Neural cell (in vitro differentiated cells): ENCODE data around the gene C10orf90. TPM values are rescaled to one million over a fixed set of nuclear protein-coding genes. Genes with fewer than 3 reads are reported as not detected.

Source experiments
- H2AFZ ChIP-seq: fragments of 200-600, 300-800 bp; sonication (generic), shearing (Covaris generic); 2 replicates; pipeline ENCODE4 v1.6.0; 2014; ENCODE audit warnings: low read depth, mild to moderate bottlenecking, antibody characterized with exemption, low read length, moderate library complexity
- H3F3A ChIP-seq: fragments of 200-600 bp; shearing (Covaris generic); 2 replicates; pipeline ENCODE4 v1.6.1; 2016; ENCODE audit warnings: mild to moderate bottlenecking, moderate library complexity, mixed read lengths, antibody characterized with exemption, low read length; ENCODE audit not compliant: insufficient read depth, poor library complexity, severe bottlenecking
- H3K27ac ChIP-seq: fragments of 200-600, 300-800 bp; sonication (generic), shearing (Covaris generic); 2 replicates; pipeline ENCODE4 v1.5.1; 2014; ENCODE audit warnings: mild to moderate bottlenecking, low read length, moderate library complexity
- H3K27me3 ChIP-seq: fragments of 300-800, 200-600 bp; sonication (generic), shearing (Covaris generic); 2 replicates; pipeline ENCODE4 v1.6.0; 2014; ENCODE audit warnings: mild to moderate bottlenecking, low read depth, low read length, moderate library complexity; ENCODE audit not compliant: insufficient read depth
- H3K36me3 ChIP-seq: fragments of 300-800, 200-600 bp; sonication (generic), shearing (Covaris generic); 2 replicates; pipeline ENCODE4 v1.5.1; 2014; ENCODE audit warnings: mild to moderate bottlenecking, antibody characterized with exemption, low read length, moderate library complexity; ENCODE audit not compliant: insufficient read depth
- H3K4me2 ChIP-seq: fragments of 300-800, 200-600 bp; sonication (generic), shearing (Covaris generic); 2 replicates; pipeline ENCODE4 v1.6.0; 2014; ENCODE audit warnings: mild to moderate bottlenecking, low read length
- H3K4me3 ChIP-seq: fragments of 300-800, 200-600 bp; sonication (generic), shearing (Covaris generic); 2 replicates; pipeline ENCODE4 v1.5.1; 2014; ENCODE audit warnings: mild to moderate bottlenecking, low read length, moderate library complexity
- H3K79me2 ChIP-seq: fragments of 200-600 bp; shearing (Covaris generic); replicated peaks from 2 replicates; pipeline ENCODE4 v1.6.0; 2014; ENCODE audit warnings: mild to moderate bottlenecking, low read length, moderate library complexity; ENCODE audit not compliant: insufficient read depth
- H3K9ac ChIP-seq: fragments of 300-800, 200-600 bp; sonication (generic), shearing (Covaris generic); 2 replicates; pipeline ENCODE4 v1.6.1; 2016; ENCODE audit warnings: mild to moderate bottlenecking, low read length, mixed read lengths
- H3K9me2 ChIP-seq: fragments of 200-600 bp; shearing (Covaris generic); 2 replicates; pipeline ENCODE4 v1.6.1; 2016; ENCODE audit warnings: mild to moderate bottlenecking, low read length, mixed read lengths; ENCODE audit not compliant: insufficient read depth
- H3K9me3 ChIP-seq: fragments of 200-600, 300-800 bp; sonication (generic), shearing (Covaris generic); 2 replicates; pipeline ENCODE4 v1.6.1; 2016; ENCODE audit warnings: mild to moderate bottlenecking, mixed run types, low read length, moderate library complexity, mixed read lengths
- H4K20me1 ChIP-seq: fragments of 200-600 bp; shearing (Covaris generic); 2 replicates; pipeline ENCODE4 v1.6.1; 2016; ENCODE audit warnings: mild to moderate bottlenecking, mixed run types; ENCODE audit not compliant: insufficient read depth
- EP300 ChIP-seq: fragments of 450-650 bp; conservative IDR thresholded peaks from 2 replicates; pipeline ENCODE4 v1.6.1; 2014; ENCODE audit warnings: antibody characterized with exemption, mild to moderate bottlenecking, moderate library complexity; ENCODE audit not compliant: poor library complexity, severe bottlenecking
- EZH2 ChIP-seq: fragments of 200-600, 300-800 bp; shearing (Covaris generic), sonication (generic); IDR thresholded peaks from 2 replicates; pipeline ENCODE4 v1.6.1; 2014; ENCODE audit warnings: antibody characterized with exemption, low read length, borderline replicate concordance, mild to moderate bottlenecking; ENCODE audit not compliant: insufficient read depth, poor library complexity, severe bottlenecking
- MXI1 ChIP-seq: fragments of 450-650 bp; conservative IDR thresholded peaks from 2 replicates; pipeline ENCODE4 v1.6.1; 2014; ENCODE audit warnings: antibody characterized with exemption, mild to moderate bottlenecking; ENCODE audit not compliant: poor library complexity, severe bottlenecking
- POLR2AphosphoS5 ChIP-seq: IDR thresholded peaks from 2 replicates; pipeline ENCODE4 v1.6.1; 2012
- RAD21 ChIP-seq: fragments of 450-650 bp; conservative IDR thresholded peaks from 2 replicates; pipeline ENCODE4 v1.6.1; 2014; ENCODE audit warnings: antibody characterized with exemption, mild to moderate bottlenecking, moderate library complexity
- REST ChIP-seq: IDR thresholded peaks from 2 replicates; pipeline ENCODE4 v1.6.1; 2012; ENCODE audit warnings: borderline replicate concordance
- SMC3 ChIP-seq: fragments of 450-650 bp; conservative IDR thresholded peaks from 2 replicates; pipeline ENCODE4 v1.6.1; 2014; ENCODE audit warnings: antibody characterized with exemption, mild to moderate bottlenecking, moderate library complexity; ENCODE audit not compliant: poor library complexity
- TAF1 ChIP-seq: IDR thresholded peaks from 2 replicates; pipeline ENCODE4 v1.6.1; 2012; ENCODE audit warnings: low read depth
- polyA plus RNA-seq: library from polyadenylated mRNA; depleted of rRNA; stranded (reverse); fragments of >200 nt; gene quantifications from 2 replicates; pipeline ENCODE4 v1.2.3, GENCODE V29; 2014
- TF ChIP-seq, protein P1 (sequence below): fragments of 450-650 bp; IDR thresholded peaks from 2 replicates; pipeline ENCODE4 v1.5.1; 2014; ENCODE audit warnings: antibody characterized with exemption, mild to moderate bottlenecking, moderate library complexity; ENCODE audit not compliant: poor library complexity, severe bottlenecking

Gene C10orf90
- polyA plus RNA-seq, 1 donor from 2014 or later: not detected

GRCh38 chr10:126497672-126498071, 172.8 kb downstream of the C10orf90 start:
- Histone ChIP-seq H2AFZ (no peak overlapping the region), H3K4me3 (no peak overlapping the region), H3K79me2 (no peaks in the 10 kb centered on the region), H3K36me3 (no peaks in the 10 kb centered on the region), H3K9me3 (no peaks in the 10 kb centered on the region), H3K27ac (no peak overlapping the region), H4K20me1 (no peaks in the 10 kb centered on the region), H3K27me3 (no peaks in the 10 kb centered on the region), H3K9ac (no peak overlapping the region), H3K9me2 (no peaks in the 10 kb centered on the region), H3K4me2 (no peak overlapping the region), H3F3A (peaks cover 5% of the 10 kb centered on the region)
- TF ChIP-seq, protein P1, sequence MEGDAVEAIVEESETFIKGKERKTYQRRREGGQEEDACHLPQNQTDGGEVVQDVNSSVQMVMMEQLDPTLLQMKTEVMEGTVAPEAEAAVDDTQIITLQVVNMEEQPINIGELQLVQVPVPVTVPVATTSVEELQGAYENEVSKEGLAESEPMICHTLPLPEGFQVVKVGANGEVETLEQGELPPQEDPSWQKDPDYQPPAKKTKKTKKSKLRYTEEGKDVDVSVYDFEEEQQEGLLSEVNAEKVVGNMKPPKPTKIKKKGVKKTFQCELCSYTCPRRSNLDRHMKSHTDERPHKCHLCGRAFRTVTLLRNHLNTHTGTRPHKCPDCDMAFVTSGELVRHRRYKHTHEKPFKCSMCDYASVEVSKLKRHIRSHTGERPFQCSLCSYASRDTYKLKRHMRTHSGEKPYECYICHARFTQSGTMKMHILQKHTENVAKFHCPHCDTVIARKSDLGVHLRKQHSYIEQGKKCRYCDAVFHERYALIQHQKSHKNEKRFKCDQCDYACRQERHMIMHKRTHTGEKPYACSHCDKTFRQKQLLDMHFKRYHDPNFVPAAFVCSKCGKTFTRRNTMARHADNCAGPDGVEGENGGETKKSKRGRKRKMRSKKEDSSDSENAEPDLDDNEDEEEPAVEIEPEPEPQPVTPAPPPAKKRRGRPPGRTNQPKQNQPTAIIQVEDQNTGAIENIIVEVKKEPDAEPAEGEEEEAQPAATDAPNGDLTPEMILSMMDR: no peak
- TF ChIP-seq EP300 (no peak), REST (no peak), RAD21 (no peak), TAF1 (no peak), EZH2 (no peak), MXI1 (no peak), POLR2AphosphoS5 (no peak), SMC3 (no peak)

DNA sequence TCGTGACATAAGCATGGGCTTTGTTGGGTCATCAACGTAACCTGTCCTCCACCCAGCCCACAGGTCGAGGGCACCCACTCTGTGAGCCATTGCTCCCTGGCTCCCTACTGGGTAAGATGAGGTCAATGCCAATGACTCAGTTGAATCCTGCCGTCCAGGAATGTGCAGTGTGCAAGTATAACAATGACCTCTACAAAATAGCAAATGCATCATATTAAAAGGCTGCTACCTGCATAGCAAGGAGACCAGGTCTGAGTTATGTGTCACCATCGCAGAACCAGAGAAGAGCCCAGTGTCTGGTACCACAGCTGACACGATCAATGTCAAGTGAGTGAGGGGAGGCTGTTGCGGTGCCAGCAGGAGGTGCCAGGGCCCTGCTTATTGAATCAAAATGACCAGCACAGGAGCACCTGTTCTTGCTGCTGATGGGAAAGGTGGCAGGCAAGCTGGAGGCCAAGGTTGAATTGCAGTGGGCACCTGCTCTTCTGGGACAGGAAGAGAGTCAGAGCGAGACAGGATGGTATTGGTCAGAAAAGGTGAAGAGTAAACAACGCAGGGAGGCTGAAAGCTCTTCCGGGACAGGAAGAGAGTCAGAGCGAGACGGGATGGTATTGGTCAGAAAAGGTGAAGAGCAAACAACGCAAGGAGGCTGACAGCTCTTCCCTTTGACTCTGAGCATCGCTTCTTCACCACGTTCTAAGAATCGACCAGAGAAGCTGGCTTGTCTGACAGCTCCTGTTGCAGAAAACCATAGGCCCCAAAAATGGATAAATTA, 173.5 kb downstream of the C10orf90 start:
- H3K79me2 ChIP-seq: no peaks in the 10 kb centered on the region
- H2AFZ ChIP-seq: no peak overlapping the region
- no peak overlapping the region for H3K4me2 ChIP-seq
- peaks cover 5% of the 10 kb centered on the region for H3F3A ChIP-seq
- no peak for TF ChIP-seq MXI1
- no peak for TF ChIP-seq TAF1
- no peak for TF ChIP-seq REST
- TF ChIP-seq EP300: no peak
- no peak for TF ChIP-seq POLR2AphosphoS5
- TF ChIP-seq EZH2: no peak
- no peak for TF ChIP-seq RAD21
- TF ChIP-seq, protein P1: no peak
- no peak for TF ChIP-seq SMC3
- no peaks in the 10 kb centered on the region for H4K20me1 ChIP-seq
- H3K9me3 ChIP-seq: no peaks in the 10 kb centered on the region
- H3K36me3 ChIP-seq: no peaks in the 10 kb centered on the region
- no peak overlapping the region for H3K9ac ChIP-seq
- no peaks in the 10 kb centered on the region for H3K27me3 ChIP-seq
- no peak overlapping the region for H3K4me3 ChIP-seq
- H3K9me2 ChIP-seq: no peaks in the 10 kb centered on the region
- H3K27ac ChIP-seq: no peak overlapping the region
